Stimulated activated naive CD4-positive, alpha-beta T cell treated with Interleukin-2 at 50 U/mL for 16 hours (primary cell): ENCODE results near the gene ACSL6.

Source experiments
- DNase-seq: peaks from one replicate; lab custom pipeline; 2025; lab: John Stamatoyannopoulos, UW

Gene ACSL6

GRCh38 chr5:131999441-132000240, 11.8 kb downstream of the ACSL6 start:
- DNase-seq: no peak

GRCh38 chr5:131999041-131999440, 12.4 kb downstream of the ACSL6 start:
- no peak for DNase-seq

- DNase-seq: no peak
Measured at GRCh38 chr5:131998431-131999040, 12.9 kb downstream of the ACSL6 start.

GRCh38 chr5:131997727-131998117, 13.7 kb downstream of the ACSL6 start:
- no peak for DNase-seq

- DNase-seq: no peak
Measured at GRCh38 chr5:131997026-131997726, 14.3 kb downstream of the ACSL6 start.

GRCh38 chr5:131996210-131997025, 15.0 kb downstream of the ACSL6 start:
- DNase-seq: no peak

GRCh38 chr5:131994533-131995226, 16.8 kb downstream of the ACSL6 start:
- no peak for DNase-seq

- no peak for DNase-seq
Measured at GRCh38 chr5:131994090-131994489, 17.4 kb downstream of the ACSL6 start.

GRCh38 chr5:131993676-131994075, 17.8 kb downstream of the ACSL6 start:
- no peak for DNase-seq

GRCh38 chr5:131992370-131992769, 19.1 kb downstream of the ACSL6 start:
- no peak for DNase-seq

- DNase-seq: no peak
Measured at GRCh38 chr5:131991593-131992324, 19.7 kb downstream of the ACSL6 start.

GRCh38 chr5:131990716-131991115, 20.7 kb downstream of the ACSL6 start:
- DNase-seq: no peak

GRCh38 chr5:131988601-131989000, 22.9 kb downstream of the ACSL6 start:
- DNase-seq: no peak

- no peak for DNase-seq
Measured at GRCh38 chr5:131987251-131987650, 24.2 kb downstream of the ACSL6 start.

- no peak for DNase-seq
Measured at GRCh38 chr5:131986161-131986912, 25.1 kb downstream of the ACSL6 start.

- DNase-seq: no peak
Measured at GRCh38 chr5:131984956-131985665, 26.3 kb downstream of the ACSL6 start.

- no peak for DNase-seq
Measured at GRCh38 chr5:131983244-131983771, 28.1 kb downstream of the ACSL6 start.

- DNase-seq: no peak
Measured at GRCh38 chr5:131981516-131981915, 29.9 kb downstream of the ACSL6 start.

- no peak for DNase-seq
Measured at GRCh38 chr5:131980696-131981095, 30.8 kb downstream of the ACSL6 start.
